Spleen (tissue), 11 donors: ENCODE results near the gene RNASEH1. TPM values are rescaled to one million over a fixed set of nuclear protein-coding genes. Genes with fewer than 3 reads are reported as not detected.

ENCODE experiments used
- DNase-seq: peaks from one replicate; pipeline ENCODE4 v3.0.0-alpha.2; 2020
- H3K27ac ChIP-seq, 8 donors: fragments of 200-600 bp; sonication (generic) in 7 of 8; 1 replicate in 4 of 8; 2 replicates in 4 of 8; pipeline versions ENCODE4 v1.5.0 to v1.8.0; 2016 to 2021; ENCODE audit warnings: inconsistent platforms in 4 of 8, mild to moderate bottlenecking in 4 of 8, moderate library complexity in 1 of 8
- H3K27me3 ChIP-seq, 7 donors: fragments of 200-600 bp; sonication (generic) in 6 of 7; replicated peaks in 1 of 7; 1 replicate in 4 of 7; 2 replicates in 3 of 7; pipeline versions ENCODE4 v1.5.0 to v1.8.0; 2016 to 2021; ENCODE audit warnings: inconsistent platforms in 3 of 7, mild to moderate bottlenecking in 1 of 7
- H3K36me3 ChIP-seq, 6 donors: fragments of 200-600 bp; sonication (generic) in 5 of 6; 1 replicate in 4 of 6; 2 replicates in 2 of 6; pipeline versions ENCODE4 v1.5.0 to v1.8.0; 2016 to 2021; ENCODE audit warnings: inconsistent platforms in 2 of 6
- H3K4me1 ChIP-seq, 6 donors: fragments of 200-600 bp; sonication (generic) in 5 of 6; 1 replicate in 3 of 6; 2 replicates in 3 of 6; pipeline versions ENCODE4 v1.5.0 to v1.8.0; 2016 to 2021; ENCODE audit warnings: inconsistent platforms in 3 of 6
- H3K4me3 ChIP-seq, 8 donors: fragments of 200-600 bp; sonication (generic) in 7 of 8; 1 replicate in 4 of 8; 2 replicates in 4 of 8; pipeline versions ENCODE4 v1.5.0 to v1.8.0; 2016 to 2021; ENCODE audit warnings: inconsistent platforms in 4 of 8, mild to moderate bottlenecking in 4 of 8, moderate library complexity in 2 of 8
- H3K9me3 ChIP-seq, 8 donors: fragments of 200-600 bp; sonication (generic) in 7 of 8; 1 replicate in 4 of 8; 2 replicates in 4 of 8; pipeline versions ENCODE4 v1.5.0 to v1.8.0; 2016 to 2021; ENCODE audit warnings: inconsistent platforms in 4 of 8
- POLR2A ChIP-seq, 3 donors: fragments of 450-650 bp; IDR thresholded peaks; one replicate each; pipeline ENCODE4 v1.5.1; 2017; ENCODE audit warnings: antibody characterized with exemption in 3 of 3, mild to moderate bottlenecking in 1 of 3
- POLR2AphosphoS5 ChIP-seq, 3 donors: sonication (generic); formaldehyde crosslinking; IDR thresholded peaks; one replicate each; pipeline ENCODE4 v1.5.1; 2017; ENCODE audit warnings: antibody characterized with exemption in 3 of 3
- WGBS, 5 donors: extraction: QIAGEN DNeasy Blood & Tissue Kit in 3 of 5; methylation state at CpG; one replicate each; pipeline versions ENCODE4 v1.1.5 to v1.1.7; 2013 to 2018; 5-methylcytosine and 5-hydroxymethylcytosine counted together
- intact Hi-C: fragments of 100-400 bp; cut with DNase I; formaldehyde crosslinking; loops from one replicate; pipeline ENCODE4 v1.15.0; 2023; ENCODE audit warnings: low total_unique reads
- polyA plus RNA-seq, 3 donors: library from polyadenylated mRNA; stranded (reverse); fragments of 200-250 nt; gene quantifications; one replicate each; pipeline ENCODE4 v1.2.1, GENCODE V29; 2013
- total RNA-seq, 7 donors: library from RNA; depleted of rRNA in 3 of 7; stranded (reverse); fragments of >200 nt in 3 of 7; fragmentation: NEBNext Ultra II Directional in 4 of 7; extraction: Animal tissue kit (Norgen Biotek cat#: 25700) in 4 of 7; gene quantifications; one replicate each; pipeline versions ENCODE4 v1.1.0 to v1.2.1, GENCODE V29; 2016 to 2021
- TF ChIP-seq, protein P1 (sequence below), 11 experiments: fragments of 200-600 bp in 7 of 11; fragments of 450-650 bp in 4 of 11; sonication (generic) in 4 of 11; IDR thresholded peaks in 8 of 11; conservative IDR thresholded peaks in 3 of 11; 1 replicate in 7 of 11; 2 replicates in 4 of 11; pipeline versions ENCODE4 v1.4.0 to v1.8.0; 2016 to 2021; ENCODE audit warnings: antibody characterized with exemption in 11 of 11, inconsistent platforms in 4 of 11, mild to moderate bottlenecking in 1 of 11
- donor health status: healthy with polysubstance abuse.
- donor health status: DM: no; HTN: no; CAD: no; lungs with moderate emphysema.
- donor health status: DM: no; HTN: no; CAD: no.
- donor health status: Bipolar disorder and iron deficiency.
- donor health status: healthy.
- donor health status: DM: no; HTN: no; CAD: no.
- donor health status: DM: yes; HTN: yes; CAD: no.

Gene RNASEH1
- total and polyA plus RNA-seq, 10 donors: 4.3 to 24.7 (median 18.2) TPM

- 80 to 93% (median 92%) methylated on average over 9 of the region's 9 CpGs for WGBS, 5 donors
Observed at GRCh38 chr2:3539836-3540235, 18.3 kb downstream of the RNASEH1 start.

GRCh38 chr2:3536682-3537632 is 21.2 kb downstream of the RNASEH1 start:
- WGBS, 5 donors: 67 to 76% (median 73%) methylated on average over 16 of the region's 16 CpGs
- H3K4me3 ChIP-seq: peak overlapping the region; percentile 12 to 64 (median 22)

More at GRCh38 chr2:3539836-3540235, 18.3 kb downstream of the RNASEH1 start:
- DNase-seq: no peak
- Histone ChIP-seq H3K27ac (no peak overlapping the region), H3K27me3 (no peaks in the 10 kb centered on the region), H3K36me3 (peaks cover 3 to 60% (median 49%) of the 10 kb centered on the region in 6 donors), H3K4me1 (peaks cover 0 to 25% (median 15%) of the 10 kb centered on the region in 6 donors), H3K4me3 (no peak overlapping the region), H3K9me3 (no peaks in the 10 kb centered on the region)
- intact Hi-C loops: no loop called here
- TF ChIP-seq, protein P1, sequence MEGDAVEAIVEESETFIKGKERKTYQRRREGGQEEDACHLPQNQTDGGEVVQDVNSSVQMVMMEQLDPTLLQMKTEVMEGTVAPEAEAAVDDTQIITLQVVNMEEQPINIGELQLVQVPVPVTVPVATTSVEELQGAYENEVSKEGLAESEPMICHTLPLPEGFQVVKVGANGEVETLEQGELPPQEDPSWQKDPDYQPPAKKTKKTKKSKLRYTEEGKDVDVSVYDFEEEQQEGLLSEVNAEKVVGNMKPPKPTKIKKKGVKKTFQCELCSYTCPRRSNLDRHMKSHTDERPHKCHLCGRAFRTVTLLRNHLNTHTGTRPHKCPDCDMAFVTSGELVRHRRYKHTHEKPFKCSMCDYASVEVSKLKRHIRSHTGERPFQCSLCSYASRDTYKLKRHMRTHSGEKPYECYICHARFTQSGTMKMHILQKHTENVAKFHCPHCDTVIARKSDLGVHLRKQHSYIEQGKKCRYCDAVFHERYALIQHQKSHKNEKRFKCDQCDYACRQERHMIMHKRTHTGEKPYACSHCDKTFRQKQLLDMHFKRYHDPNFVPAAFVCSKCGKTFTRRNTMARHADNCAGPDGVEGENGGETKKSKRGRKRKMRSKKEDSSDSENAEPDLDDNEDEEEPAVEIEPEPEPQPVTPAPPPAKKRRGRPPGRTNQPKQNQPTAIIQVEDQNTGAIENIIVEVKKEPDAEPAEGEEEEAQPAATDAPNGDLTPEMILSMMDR (IDR thresholded peaks at IDR 0.05 in 8 of 11, conservative IDR thresholded peaks at IDR 0.05 in 3 of 11): no peak
- TF ChIP-seq POLR2AphosphoS5 (IDR thresholded peaks at IDR 0.05) (no peak), POLR2A (IDR thresholded peaks at IDR 0.05) (no peak)

GRCh38 chr2:3535794-3536681 is 22.1 kb downstream of the RNASEH1 start:
- Histone ChIP-seq H3K36me3 (peaks cover 0 to 55% (median 13%) of the 10 kb centered on the region in 6 donors), H3K4me1 (peaks cover 0 to 29% (median 15%) of the 10 kb centered on the region in 6 donors), H3K4me3 (peak overlapping the region; percentile 12 to 64 (median 22)), H3K27ac (peak overlapping the region; percentile 67 to 92 (median 88)), H3K27me3 (no peaks in the 10 kb centered on the region), H3K9me3 (no peaks in the 10 kb centered on the region)
- peak; percentile 86 for DNase-seq
- 42 to 58% (median 55%) methylated on average over 24 of the region's 24 CpGs for WGBS, 5 donors
- intact Hi-C loops: no loop called here
- TF ChIP-seq POLR2AphosphoS5 (IDR thresholded peaks at IDR 0.05): peak; percentile 54 to 66 (median 62)
- TF ChIP-seq, protein P1 (IDR thresholded peaks at IDR 0.05 in 8 of 11, conservative IDR thresholded peaks at IDR 0.05 in 3 of 11): peak in 4 of 11 experiments; percentile 12 to 25 (median 18)
- no peak for TF ChIP-seq POLR2A (IDR thresholded peaks at IDR 0.05)

More at GRCh38 chr2:3536682-3537632, 21.2 kb downstream of the RNASEH1 start:
- TF ChIP-seq POLR2AphosphoS5 (IDR thresholded peaks at IDR 0.05) (peak in 1 of 3 donors; percentile 15), POLR2A (IDR thresholded peaks at IDR 0.05) (no peak)
- TF ChIP-seq, protein P1 (IDR thresholded peaks at IDR 0.05 in 8 of 11, conservative IDR thresholded peaks at IDR 0.05 in 3 of 11): peak in 8 of 11 experiments; percentile 33 to 55 (median 49)
- Histone ChIP-seq H3K27me3 (no peaks in the 10 kb centered on the region), H3K36me3 (peaks cover 0 to 56% (median 21%) of the 10 kb centered on the region in 6 donors), H3K27ac (peak overlapping the region; percentile 67 to 92 (median 88)), H3K4me1 (peaks cover 0 to 29% (median 15%) of the 10 kb centered on the region in 6 donors), H3K9me3 (no peaks in the 10 kb centered on the region)
- peak; percentile 85 for DNase-seq
- intact Hi-C loops: no loop called here
